HAP-1 (cell line): Measurements from ENCODE around the gene PSG6.
"Not testable (repeated sequence)": the region's sequence is repeated elsewhere in the genome, so short reads cannot be mapped to it uniquely, and the experiment has no call there.

ENCODE experiments used
- DNase-seq, 2 experiments: peaks; one replicate each; pipeline ENCODE4 v3.0.0-alpha.2; 2016 to 2020; ENCODE audit warnings: low spot score in 2 of 2
- H3K27me3 ChIP-seq: fragments of 250-450 bp; sonication (Bioruptor Pico); 2 replicates; pipeline ENCODE4 v1.5.1; 2020; ENCODE audit warnings: low read depth, mild to moderate bottlenecking, moderate library complexity
- H3K36me3 ChIP-seq: fragments of 250-450 bp; sonication (Bioruptor Pico); replicated peaks from 2 replicates; pipeline ENCODE4 v1.5.1; 2020; ENCODE audit warnings: mild to moderate bottlenecking
- H3K4me1 ChIP-seq: fragments of 250-450 bp; sonication (Bioruptor Pico); 2 replicates; pipeline ENCODE4 v1.5.1; 2020; ENCODE audit warnings: mild to moderate bottlenecking
- H3K4me3 ChIP-seq: fragments of 250-450 bp; sonication (Bioruptor Pico); 2 replicates; pipeline ENCODE4 v1.5.1; 2020; ENCODE audit warnings: mild to moderate bottlenecking, moderate library complexity
- H3K9me3 ChIP-seq: fragments of 250-450 bp; sonication (Bioruptor Pico); 2 replicates; pipeline ENCODE4 v1.5.1; 2020; ENCODE audit warnings: mild to moderate bottlenecking, moderate library complexity
- in situ Hi-C: fragments of 300-500 bp; cut with MboI; formaldehyde crosslinking; loops from 3 replicates; pipeline ENCODE4 v1.14.3; 2020; ENCODE audit warnings: low sequenced_read_pairs, inconsistent platforms, mixed read lengths

PSG6 gene

DNA sequence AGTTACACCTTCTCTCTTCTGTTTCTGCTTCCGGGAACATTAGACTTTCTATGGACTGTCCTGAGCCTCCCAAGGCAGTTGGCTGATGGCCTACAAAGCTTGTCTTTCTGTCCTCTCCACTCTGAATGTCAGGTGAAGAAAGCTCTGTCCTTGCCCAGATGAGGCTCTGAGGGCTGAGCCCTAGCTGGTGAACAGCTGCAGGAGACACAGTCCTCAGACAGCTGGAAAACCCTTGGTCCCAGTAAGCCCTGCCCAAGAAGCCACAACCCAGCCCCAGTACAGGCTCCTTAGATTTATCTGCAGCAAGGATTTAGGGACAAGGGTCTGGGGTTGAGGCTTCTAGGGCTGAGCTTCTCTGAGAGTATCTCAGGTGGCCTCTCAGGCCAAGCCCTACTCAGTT lies 64.5 kb downstream of the PSG6 start:
- DNase-seq, H3K4me3 ChIP-seq, H3K27me3 ChIP-seq, H3K9me3 ChIP-seq, in situ Hi-C loops, H3K36me3 ChIP-seq, H3K4me1 ChIP-seq: not testable (repeated sequence)

DNA sequence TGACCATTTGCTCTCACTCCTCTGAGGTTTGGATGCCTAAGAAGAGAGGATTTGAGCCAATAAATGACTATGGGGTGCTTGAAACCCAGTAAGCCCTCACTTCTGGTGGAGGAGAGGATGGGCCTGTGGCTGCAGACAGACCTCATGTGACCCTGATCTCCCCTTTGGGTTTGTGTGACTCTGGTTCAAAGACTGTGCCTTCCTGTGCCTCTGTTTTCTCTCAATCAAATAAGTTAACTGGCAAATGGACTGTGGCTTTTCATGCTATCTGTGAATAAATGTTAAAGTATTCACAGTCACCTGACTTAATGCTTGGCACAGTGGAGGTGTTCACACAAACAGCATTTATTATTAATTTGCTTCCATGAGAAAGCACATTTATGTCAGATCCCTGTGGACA lies 64.9 kb downstream of the PSG6 start:
- H3K36me3 ChIP-seq, DNase-seq, H3K4me1 ChIP-seq, in situ Hi-C loops, H3K27me3 ChIP-seq, H3K4me3 ChIP-seq, H3K9me3 ChIP-seq: not testable (repeated sequence)
